K562 (cell line): ENCODE measurements around the gene ICA1. TPM values are rescaled to one million over a fixed set of nuclear protein-coding genes. Genes with fewer than 3 reads are reported as not detected.

Source experiments
- ATAC-seq: fragments of 200-7000 bp; cut with Tn5 transposase; 3 replicates; pipeline ENCODE4 v1.9.1; 2020; ENCODE audit warnings: moderate library complexity
- BruUV-seq: library from RNA; stranded (reverse); fragments of 400-500 nt; replicated peaks from 2 replicates; lab custom pipeline; 2021; lab: Mats Ljungman, UMichigan
- CTCF ChIA-PET: fragments of 300-600 bp; formaldehyde crosslinking; extraction: SDS; loops from one replicate; lab custom pipeline; 2021; ENCODE audit warnings: low intra/inter-chr PET ratio; lab: Yijun Ruan, JAX
- POLR2A ChIA-PET: fragments of 300-600, 350-650 bp; sonication (Branson Sonifier 250); formaldehyde crosslinking; extraction: SDS; loops from one replicate; lab custom pipeline; 2021; ENCODE audit warnings: antibody characterized with exemption, inconsistent platforms; lab: Yijun Ruan, JAX
- DNase-seq, 4 experiments: peaks; one replicate each; pipeline versions ENCODE4 v3.0.0 to v3.0.0-alpha.2; 2011 to 2018; ENCODE audit warnings: low spot score in 3 of 4, mixed read lengths in 3 of 4; ENCODE audit errors: extremely low read depth in 1 of 4
- FAIRE-seq: peaks from 2 replicates; lab custom pipeline; 2011; peaks lifted over from hg19 to GRCh38; lab: Jason Lieb, UNC
- H2AFZ ChIP-seq: 2 replicates; pipeline ENCODE4 v1.6.0; 2011; ENCODE audit warnings: low read depth, low read length, control low read depth, inconsistent platforms
- H3K27ac ChIP-seq: fragments of 200-600 bp; 3 replicates; pipeline ENCODE4 v1.8.0; 2011; ENCODE audit warnings: low read depth, mild to moderate bottlenecking, control low read depth, inconsistent platforms, low read length, moderate library complexity, mixed read lengths; ENCODE audit errors: extremely low read depth
- H3K27me3 ChIP-seq, 2 experiments: fragments of 300-600 bp in 1 of 2; 2 replicates in 1 of 2; 3 replicates in 1 of 2; pipeline versions ENCODE4 v1.6.0 to v1.8.0; 2011; ENCODE audit warnings: inconsistent platforms in 2 of 2, low read length in 2 of 2, mild to moderate bottlenecking in 1 of 2, mixed read lengths in 1 of 2, moderate library complexity in 1 of 2; ENCODE audit not compliant: control insufficient read depth in 2 of 2, insufficient read depth in 2 of 2
- H3K36me3 ChIP-seq: fragments of 300-600 bp; 3 replicates; pipeline ENCODE4 v1.8.0; 2011; ENCODE audit warnings: mild to moderate bottlenecking, low read length, inconsistent platforms; ENCODE audit not compliant: control insufficient read depth, insufficient read depth
- H3K4me1 ChIP-seq, 2 experiments: fragments of 200-600 bp in 1 of 2; replicated peaks in 1 of 2; 2 replicates in 1 of 2; 3 replicates in 1 of 2; pipeline versions ENCODE4 v1.5.1 to v1.8.0; 2011; ENCODE audit warnings: inconsistent platforms in 2 of 2, low read length in 2 of 2, mild to moderate bottlenecking in 1 of 2, mixed read lengths in 1 of 2, moderate library complexity in 1 of 2; ENCODE audit not compliant: control insufficient read depth in 2 of 2, insufficient read depth in 2 of 2
- H3K4me2 ChIP-seq: 2 replicates; pipeline ENCODE4 v1.6.1; 2011; ENCODE audit warnings: low read length, control low read depth, inconsistent platforms, mixed read lengths; ENCODE audit not compliant: insufficient read depth
- H3K4me3 ChIP-seq: fragments of 200-600 bp; sonication (generic), shearing (Covaris generic); 2 replicates; pipeline ENCODE4 v1.5.1; 2016; ENCODE audit warnings: control low read depth, inconsistent platforms
- H3K79me2 ChIP-seq: fragments of 200-600 bp; 3 replicates; pipeline ENCODE4 v1.8.0; 2011; ENCODE audit warnings: low read length, inconsistent platforms; ENCODE audit not compliant: control insufficient read depth, insufficient read depth
- H3K9ac ChIP-seq, 2 experiments: 2 replicates each; pipeline versions ENCODE4 v1.6.0 to v1.6.1; 2011; ENCODE audit warnings: low read depth in 2 of 2, low read length in 2 of 2, control low read depth in 1 of 2, inconsistent platforms in 1 of 2, mild to moderate bottlenecking in 1 of 2, mixed read lengths in 1 of 2; ENCODE audit not compliant: insufficient read depth in 1 of 2
- H3K9me1 ChIP-seq: one replicate; pipeline ENCODE4 v1.6.0; 2011; ENCODE audit warnings: inconsistent platforms, mild to moderate bottlenecking, low read length, moderate library complexity; ENCODE audit not compliant: control insufficient read depth, insufficient read depth
- H3K9me3 ChIP-seq: replicated peaks from 2 replicates; pipeline ENCODE4 v1.5.1; 2011; ENCODE audit warnings: low read depth, low read length, inconsistent platforms; ENCODE audit not compliant: control insufficient read depth, insufficient read depth
- H4K20me1 ChIP-seq: replicated peaks from 2 replicates; pipeline ENCODE4 v1.6.1; 2011; ENCODE audit warnings: low read length, inconsistent platforms, mixed read lengths; ENCODE audit not compliant: control insufficient read depth, insufficient read depth
- CXXC5 ChIP-seq: fragments of 250-450 bp; sonication (Bioruptor Pico); IDR thresholded peaks from 2 replicates; pipeline ENCODE4 v1.8.0; 2022; ENCODE audit warnings: inconsistent platforms, mild to moderate bottlenecking, moderate library complexity
- NFIC ChIP-seq: fragments of 450-650 bp; IDR thresholded peaks from 2 replicates; pipeline ENCODE4 v1.6.1; 2017; ENCODE audit warnings: mild to moderate bottlenecking, inconsistent platforms
- ZNF518B ChIP-seq: fragments of 250-450 bp; sonication (Bioruptor Pico); IDR thresholded peaks from 2 replicates; pipeline ENCODE4 v1.5.0; 2021; ENCODE audit warnings: mild to moderate bottlenecking, moderate library complexity
- ZNF551 ChIP-seq: fragments of 250-450 bp; sonication (Bioruptor Pico); IDR thresholded peaks from 2 replicates; pipeline ENCODE4 v1.5.0; 2021; ENCODE audit warnings: mild to moderate bottlenecking, moderate library complexity
- WGBS: fragments of 100-300 bp; shearing (Covaris generic); methylation state at CpG from one replicate; pipeline ENCODE4 v1.1.6; 2016; ENCODE audit warnings: low coverage, mixed read lengths; ENCODE audit not compliant: insufficient coverage; ENCODE audit errors: missing lambda C conversion rate; 5-methylcytosine and 5-hydroxymethylcytosine counted together
- in situ Hi-C: fragments of 300-500 bp; cut with MboI; formaldehyde crosslinking; loops from 4 replicates; pipeline ENCODE4 v1.15.0; 2018; ENCODE audit warnings: inconsistent platforms, mixed read lengths
- intact Hi-C: fragments of 100-400 bp; cut with micrococcal nuclease; formaldehyde crosslinking; loops from 2 replicates; pipeline ENCODE4 v1.14.2; 2022
- polyA plus RNA-seq, 8 experiments: library from polyadenylated mRNA; depleted of rRNA in 4 of 8; stranded (reverse) in 5 of 8; unstranded in 3 of 8; fragments of >200 nt; fragmentation: Nextera tagmentation in 2 of 8; fragmentation: Illumina TruSeq in 1 of 8; extraction: Ambion mirVana in 2 of 8; extraction: Trizol in 1 of 8; gene quantifications; 2 replicates each; pipeline versions ENCODE4 v1.2.1 to v1.2.3, GENCODE V29; 2011 to 2014; ENCODE audit warnings: inconsistent platforms in 1 of 8, missing spikeins in 1 of 8
- total RNA-seq, 7 experiments: library from RNA; depleted of rRNA in 6 of 7; stranded (reverse); fragments of >200 nt in 6 of 7; fragmentation: Illumina TruSeq in 2 of 7; extraction: Trizol in 2 of 7; gene quantifications; 2 replicates each; pipeline versions ENCODE4 v1.2.1 to v1.2.3, GENCODE V29; 2011 to 2021; ENCODE audit warnings: low replicate concordance in 1 of 7

Gene ICA1
- total and polyA plus RNA-seq, 9 of the 15 experiments (the other 6 are each of a cell fraction or from before 2014, with no cell fraction given): 7.1 to 22.3 (median 16.4) TPM

GRCh38 chr7:8142477-8142876 is 119.5 kb downstream of the ICA1 start (continued):
- TF ChIP-seq ZNF518B (CRISPR knock-in tag): no peak
- TF ChIP-seq, all 486 proteins: peak for 0

- no peak overlapping the region for H3K27ac ChIP-seq
- H3K9ac ChIP-seq: no peak overlapping the region
- CTCF ChIA-PET: interaction anchor here (0.6 kb wide), 1 partner anchor 46 kb away, joined by 4 read pairs; no protein-coding TSS in a partner anchor
- BruUV-seq: no TSS peak
- H3K4me3 ChIP-seq: no peak overlapping the region
- no peaks in the 10 kb centered on the region for H3K36me3 ChIP-seq
- TF ChIP-seq CXXC5 (CRISPR knock-in tag) (no peak), ZNF551 (no peak), NFIC (no peak)
- no peaks in the 10 kb centered on the region for H3K27me3 ChIP-seq
- POLR2A ChIA-PET: no interaction called here
- no peaks in the 10 kb centered on the region for H3K9me3 ChIP-seq
- H2AFZ ChIP-seq: no peak overlapping the region
- H3K4me1 ChIP-seq: no peaks in the 10 kb centered on the region; a peak in 1 of 5 replicates
- FAIRE-seq: no peak
- ATAC-seq: no peak
- WGBS: 55% methylated on average over 4 of the region's 4 CpGs
- in situ Hi-C loops: no loop called here
- intact Hi-C loops: no loop called here
- no peaks in the 10 kb centered on the region for H3K9me1 ChIP-seq
- DNase-seq: no peak
- no peak overlapping the region for H3K4me2 ChIP-seq
- no peaks in the 10 kb centered on the region for H3K79me2 ChIP-seq
- no peaks in the 10 kb centered on the region for H4K20me1 ChIP-seq
These were observed 120.9 kb downstream of the ICA1 start for GRCh38 chr7:8141070-8141469.
